Measurements from ENCODE around the gene ARMH4. TPM values are rescaled to one million over a fixed set of nuclear protein-coding genes. Genes with fewer than 3 reads are reported as not detected.
A peak's percentile ranks its signal among the peaks of the same experiment; 100 is the strongest.

ARMH4 gene
- total RNA-seq, 4 donors from 2014 or later, result 0.44 to 4.4 (median 2.4) TPM

DNA sequence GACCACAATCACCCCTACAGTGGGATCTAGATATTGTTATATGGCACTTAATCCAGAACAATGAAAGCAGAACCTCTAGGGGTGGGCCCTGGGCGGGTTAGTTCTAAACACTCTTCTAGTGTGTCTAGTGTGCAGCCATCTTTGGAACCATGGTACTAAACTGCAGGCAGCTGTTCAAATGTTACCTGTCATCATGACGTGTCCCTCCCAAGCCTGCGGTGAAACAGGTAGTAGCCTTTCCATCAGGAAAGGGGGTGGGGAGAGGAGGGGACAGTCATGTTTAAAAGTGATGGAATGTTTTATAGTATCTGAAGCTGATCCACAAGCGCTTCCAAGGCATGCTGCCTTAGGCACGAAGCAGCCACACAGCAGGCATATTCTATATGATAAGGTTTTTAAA is 163.6 kb downstream of the ARMH4 start:
- DNase-seq, result no peak
- WGBS, 2 donors, result 63 to 72% methylated on average over 3 to 5 of the region's 5 CpGs
- intact Hi-C loops (cut with DNase I), result no loop called here
- Histone ChIP-seq H3K4me1 (peaks cover 0 to 25% (median 12%) of the 10 kb centered on the region in 3 donors), H3K36me3 (no peaks in the 10 kb centered on the region), H3K27me3 (peaks cover 0 to 5% (median 0%) of the 10 kb centered on the region in 4 donors), H3K4me3 (no peak overlapping the region), H3K9me3 (no peaks in the 10 kb centered on the region), H3K27ac (peak overlapping the region in 2 of 4 donors; percentile 73 to 85)
- TF ChIP-seq CTCF (IDR thresholded peaks at IDR 0.05) (no peak), POLR2A (IDR thresholded peaks at IDR 0.05) (no peak)

GRCh38 chr14:57987596-57988300 is 164.3 kb downstream of the ARMH4 start:
- no peak for DNase-seq
- Histone ChIP-seq H3K27ac (peak overlapping the region in 3 of 4 donors; percentile 19 to 85 (median 73)), H3K4me3 (no peak overlapping the region), H3K9me3 (no peaks in the 10 kb centered on the region), H3K27me3 (peaks cover 0 to 5% (median 0%) of the 10 kb centered on the region in 4 donors), H3K4me1 (peaks cover 0 to 29% (median 12%) of the 10 kb centered on the region in 3 donors), H3K36me3 (no peaks in the 10 kb centered on the region)
- WGBS, 2 donors, result 26 to 31% methylated on average over 3 to 6 of the region's 6 CpGs
- TF ChIP-seq POLR2A (IDR thresholded peaks at IDR 0.05) (no peak), CTCF (IDR thresholded peaks at IDR 0.05) (no peak)
- intact Hi-C loops (cut with DNase I), result no loop called here

DNA sequence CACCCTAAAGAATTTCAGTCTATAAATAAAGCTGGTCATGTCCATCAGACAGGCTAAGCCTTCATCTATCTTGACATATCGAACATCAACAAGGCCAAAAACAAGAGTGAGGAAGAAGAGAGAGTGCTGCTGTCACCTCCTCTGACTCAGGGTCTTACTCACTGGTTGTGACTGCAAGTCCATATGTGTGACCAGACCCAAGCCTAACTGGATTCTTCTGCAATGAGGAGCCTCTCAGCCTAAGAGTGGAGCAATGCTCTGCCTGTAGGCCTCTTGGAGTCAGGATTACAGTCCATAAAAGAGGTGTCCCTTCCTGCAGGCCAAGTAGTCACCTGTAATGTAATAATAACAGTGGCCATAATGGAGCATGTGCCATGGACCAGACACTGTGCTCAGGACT is 165.0 kb downstream of the ARMH4 start:
- intact Hi-C loops (cut with DNase I), result no loop called here
- H3K27ac ChIP-seq, result peak overlapping the region in 2 of 4 donors; percentile 73 to 85
- WGBS, 2 donors, result 100% methylated on average over 1 of the region's 1 CpG
- no peaks in the 10 kb centered on the region for H3K36me3 ChIP-seq
- TF ChIP-seq POLR2A (IDR thresholded peaks at IDR 0.05) (no peak), CTCF (IDR thresholded peaks at IDR 0.05) (no peak)
- DNase-seq, result no peak
- H3K4me3 ChIP-seq, result no peak overlapping the region
- H3K9me3 ChIP-seq, result no peaks in the 10 kb centered on the region
- H3K27me3 ChIP-seq, result peaks cover 0 to 5% (median 0%) of the 10 kb centered on the region in 4 donors
- peaks cover 0 to 32% (median 12%) of the 10 kb centered on the region in 3 donors for H3K4me1 ChIP-seq

DNA sequence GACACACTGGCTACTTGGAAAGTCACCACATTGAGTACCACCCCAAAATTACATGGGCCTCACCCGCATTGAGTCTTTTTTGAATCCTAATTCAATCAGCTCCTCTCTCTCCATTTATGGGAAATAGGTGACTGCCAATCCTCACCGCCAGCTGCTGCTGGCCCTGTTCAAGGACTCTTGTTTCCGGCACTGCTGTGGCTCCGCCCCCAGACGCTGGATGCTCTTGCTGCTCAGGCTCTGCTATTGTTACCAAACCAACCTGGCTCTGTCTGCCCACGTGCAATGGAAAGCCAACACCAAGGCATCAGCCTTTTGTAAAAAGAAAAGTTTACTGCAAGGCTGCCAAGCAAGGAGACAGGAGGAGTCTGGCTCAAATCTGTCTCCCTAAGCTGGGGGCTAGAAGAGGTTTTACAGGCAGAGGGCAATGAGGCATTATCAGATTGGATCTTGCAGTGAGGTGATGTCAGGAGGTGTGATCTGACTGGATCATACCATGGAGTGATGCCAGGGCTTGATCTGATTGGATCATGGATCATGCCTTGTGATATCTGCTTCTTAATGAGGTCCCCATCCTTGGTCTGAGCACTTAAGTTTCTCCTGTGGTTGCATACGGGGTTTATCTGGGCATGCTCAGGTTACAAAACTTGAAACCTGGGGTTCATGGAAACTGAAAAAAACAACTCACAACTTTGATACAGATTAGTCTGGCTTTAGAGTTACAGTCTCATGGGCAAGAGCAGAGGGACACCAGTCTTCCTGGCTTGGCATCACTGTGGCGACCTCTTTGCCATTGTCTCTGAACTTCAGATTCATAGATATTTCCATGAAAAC is 169.0 kb downstream of the ARMH4 start:
- no peaks in the 10 kb centered on the region for H3K9me3 ChIP-seq
- H3K4me1 ChIP-seq, result peaks cover 0 to 21% (median under 1%) of the 10 kb centered on the region in 3 donors
- no peaks in the 10 kb centered on the region for H3K36me3 ChIP-seq
- 33 to 69% methylated on average over 4 to 6 of the region's 8 CpGs for WGBS, 2 donors
- no peak overlapping the region for H3K27ac ChIP-seq
- DNase-seq, result no peak
- peaks cover 0 to 5% (median 0%) of the 10 kb centered on the region in 4 donors for H3K27me3 ChIP-seq
- intact Hi-C loops (cut with DNase I), result no loop called here
- TF ChIP-seq CTCF (IDR thresholded peaks at IDR 0.05), result no peak
- no peak for TF ChIP-seq POLR2A (IDR thresholded peaks at IDR 0.05)
- H3K4me3 ChIP-seq, result no peak overlapping the region

Data from esophagus squamous epithelium (tissue), 5 donors.